ENCODE measurements around the gene PTK6. TPM values are rescaled to one million over a fixed set of nuclear protein-coding genes. Genes with fewer than 3 reads are reported as not detected.

The PTK6 gene
- total RNA-seq, 4 donors from 2014 or later, result 0.11 TPM; not detected in 3

DNA sequence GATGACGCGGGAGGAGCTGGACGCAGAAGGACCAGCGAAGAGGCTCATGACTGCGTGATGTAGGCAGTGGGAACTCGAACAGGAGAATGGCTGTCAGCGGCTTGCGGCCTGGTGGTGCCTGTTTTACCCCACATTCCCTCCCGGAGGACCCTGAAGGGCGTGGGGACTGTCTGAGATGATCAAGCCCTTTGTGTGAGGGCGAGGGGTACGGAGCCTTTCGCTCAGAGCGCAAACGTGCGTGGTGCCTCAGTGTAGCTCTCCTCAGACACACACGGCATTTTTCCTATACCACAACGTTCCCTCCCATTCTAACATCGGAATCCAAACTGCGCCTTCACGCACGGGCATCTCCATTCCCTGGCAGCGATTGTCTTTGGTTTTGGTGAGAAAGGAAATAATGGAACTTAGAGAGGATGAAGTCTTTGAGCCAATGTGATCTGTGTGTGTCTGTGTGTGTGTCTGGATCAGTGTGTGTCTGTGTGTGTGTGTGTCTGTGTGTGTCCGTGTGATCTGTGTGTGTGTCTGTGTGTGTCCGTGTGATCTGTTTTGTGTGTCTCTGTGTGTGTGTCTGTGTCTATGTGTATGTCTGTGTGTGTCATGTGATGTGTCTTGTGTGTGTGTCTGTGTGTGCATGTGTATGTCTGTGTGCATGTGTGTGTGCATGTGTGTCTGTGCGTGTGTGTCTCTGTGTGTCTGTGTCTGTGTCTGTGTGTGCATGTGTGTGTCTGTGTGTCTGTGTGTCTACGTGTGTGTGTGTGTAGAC, 5.3 kb downstream of the PTK6 start:
- Histone ChIP-seq H3K4me3 (replicated peaks in 1 of 3) (no peak overlapping the region), H3K4me1 (no peaks in the 10 kb centered on the region), H3K27ac (no peak overlapping the region), H3K9me3 (no peaks in the 10 kb centered on the region), H3K27me3 (no peaks in the 10 kb centered on the region), H3K36me3 (no peaks in the 10 kb centered on the region)
- DNase-seq, result no peak
- intact Hi-C loops (cut with DNase I), result loop anchor here (10.0 kb wide), 2 partner anchors 253 to 533 kb away; partner anchors contain the start of gene TCEA2
- TF ChIP-seq, protein P1, sequence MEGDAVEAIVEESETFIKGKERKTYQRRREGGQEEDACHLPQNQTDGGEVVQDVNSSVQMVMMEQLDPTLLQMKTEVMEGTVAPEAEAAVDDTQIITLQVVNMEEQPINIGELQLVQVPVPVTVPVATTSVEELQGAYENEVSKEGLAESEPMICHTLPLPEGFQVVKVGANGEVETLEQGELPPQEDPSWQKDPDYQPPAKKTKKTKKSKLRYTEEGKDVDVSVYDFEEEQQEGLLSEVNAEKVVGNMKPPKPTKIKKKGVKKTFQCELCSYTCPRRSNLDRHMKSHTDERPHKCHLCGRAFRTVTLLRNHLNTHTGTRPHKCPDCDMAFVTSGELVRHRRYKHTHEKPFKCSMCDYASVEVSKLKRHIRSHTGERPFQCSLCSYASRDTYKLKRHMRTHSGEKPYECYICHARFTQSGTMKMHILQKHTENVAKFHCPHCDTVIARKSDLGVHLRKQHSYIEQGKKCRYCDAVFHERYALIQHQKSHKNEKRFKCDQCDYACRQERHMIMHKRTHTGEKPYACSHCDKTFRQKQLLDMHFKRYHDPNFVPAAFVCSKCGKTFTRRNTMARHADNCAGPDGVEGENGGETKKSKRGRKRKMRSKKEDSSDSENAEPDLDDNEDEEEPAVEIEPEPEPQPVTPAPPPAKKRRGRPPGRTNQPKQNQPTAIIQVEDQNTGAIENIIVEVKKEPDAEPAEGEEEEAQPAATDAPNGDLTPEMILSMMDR (IDR thresholded peaks at IDR 0.05), result no peak
- TF ChIP-seq POLR2A (IDR thresholded peaks at IDR 0.05), result no peak
- WGBS, 2 donors, result 85% methylated on average over 27 of the region's 27 CpGs

DNA sequence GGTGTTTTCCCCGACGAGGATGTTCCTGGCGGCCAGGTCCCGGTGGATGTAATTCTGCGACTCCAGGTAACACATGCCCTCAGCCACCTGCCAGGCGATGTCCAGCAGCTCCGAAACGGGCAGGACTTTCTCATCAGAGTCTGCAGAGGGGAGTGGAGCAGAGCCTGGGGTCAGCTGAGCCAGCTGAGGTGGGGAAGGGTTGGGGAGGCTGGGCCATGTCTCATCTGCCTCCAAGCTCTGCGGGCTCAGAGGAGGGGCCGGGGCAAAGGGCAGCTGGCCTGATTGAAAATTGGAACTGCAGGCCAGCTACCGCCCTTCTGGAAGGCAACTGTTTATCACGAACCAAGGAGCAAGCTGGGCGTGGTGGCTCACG, 6.4 kb downstream of the PTK6 start:
- TF ChIP-seq, protein P1 (IDR thresholded peaks at IDR 0.05), result no peak
- no peak for TF ChIP-seq POLR2A (IDR thresholded peaks at IDR 0.05)
- H3K4me3 ChIP-seq (replicated peaks in 1 of 3), result no peak overlapping the region
- 84 to 85% methylated on average over 6 to 11 of the region's 14 CpGs for WGBS, 2 donors
- intact Hi-C loops (cut with DNase I), result loop anchor here (10.0 kb wide), 2 partner anchors 254 to 534 kb away; partner anchors contain the start of gene TCEA2
- no peak overlapping the region for H3K27ac ChIP-seq
- H3K27me3 ChIP-seq, result no peaks in the 10 kb centered on the region
- no peaks in the 10 kb centered on the region for H3K36me3 ChIP-seq
- no peaks in the 10 kb centered on the region for H3K9me3 ChIP-seq
- DNase-seq, result no peak
- H3K4me1 ChIP-seq, result no peaks in the 10 kb centered on the region

GRCh38 chr20:63529861-63530787, 7.1 kb downstream of the PTK6 start:
- no peak for DNase-seq
- 80 to 81% methylated on average over 3 to 26 of the region's 39 CpGs for WGBS, 2 donors
- Histone ChIP-seq H3K9me3 (no peaks in the 10 kb centered on the region), H3K4me1 (no peaks in the 10 kb centered on the region), H3K4me3 (replicated peaks in 1 of 3) (no peak overlapping the region), H3K27ac (no peak overlapping the region), H3K36me3 (no peaks in the 10 kb centered on the region), H3K27me3 (no peaks in the 10 kb centered on the region)
- intact Hi-C loops (cut with DNase I), result loop anchor here (10.0 kb wide), 2 partner anchors 255 to 535 kb away; partner anchors contain the start of gene TCEA2
- no peak for TF ChIP-seq POLR2A (IDR thresholded peaks at IDR 0.05)
- TF ChIP-seq, protein P1 (IDR thresholded peaks at IDR 0.05), result no peak

DNA sequence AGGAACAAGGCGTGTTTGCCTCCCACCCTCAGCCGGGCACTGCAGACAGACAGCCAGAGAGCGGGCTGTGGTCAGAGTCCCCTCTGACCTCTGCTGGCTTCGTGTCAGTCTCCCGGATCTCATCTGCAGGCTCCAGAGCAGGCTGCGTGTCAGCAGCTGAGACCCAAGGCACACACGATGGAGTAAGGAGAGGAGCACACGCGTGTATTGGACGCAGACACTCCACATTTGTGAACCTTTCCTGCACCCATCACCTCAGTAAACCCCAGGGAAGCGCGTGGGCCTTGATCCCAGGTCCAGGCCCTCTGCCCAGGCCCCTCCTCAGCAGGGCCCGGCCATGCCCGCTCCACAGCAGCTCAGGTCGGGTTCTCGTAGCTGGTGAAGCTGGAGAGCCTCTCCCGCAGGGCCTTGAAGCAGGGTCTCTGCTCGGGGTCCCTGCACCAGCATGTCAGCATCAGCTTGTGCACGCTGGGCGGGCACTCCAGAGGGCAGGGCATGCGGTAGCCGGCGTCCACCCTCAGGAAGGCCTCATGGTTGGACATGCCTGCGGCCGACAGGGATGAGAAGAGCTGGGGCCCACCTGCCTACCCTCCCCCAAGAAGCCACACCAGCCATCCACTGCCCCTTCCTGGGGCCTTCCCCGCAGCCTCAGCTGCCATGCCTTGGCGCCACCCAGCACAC, 7.9 kb downstream of the PTK6 start:
- 58 to 80% methylated on average over 4 to 19 of the region's 27 CpGs for WGBS, 2 donors
- DNase-seq, result no peak

More for the DNA sequence above, 7.9 kb downstream of the PTK6 start:
- Histone ChIP-seq H3K27me3 (no peaks in the 10 kb centered on the region), H3K4me1 (no peaks in the 10 kb centered on the region), H3K4me3 (replicated peaks in 1 of 3) (no peak overlapping the region), H3K9me3 (no peaks in the 10 kb centered on the region), H3K27ac (no peak overlapping the region), H3K36me3 (no peaks in the 10 kb centered on the region)
- TF ChIP-seq POLR2A (IDR thresholded peaks at IDR 0.05), result no peak
- TF ChIP-seq, protein P1 (IDR thresholded peaks at IDR 0.05), result no peak
- intact Hi-C loops (cut with DNase I), result no loop called here
